Panc1 (cell line): ENCODE data around the gene ZNF281. TPM values are rescaled to one million over a fixed set of nuclear protein-coding genes. Genes with fewer than 3 reads are reported as not detected.

ENCODE experiments used
- ATAC-seq: fragments of 200-7000 bp; cut with Tn5 transposase; 2 replicates; pipeline ENCODE4 v1.9.1; 2020; ENCODE audit warnings: mild to moderate bottlenecking, moderate library complexity
- BruUV-seq: library from RNA; stranded (reverse); fragments of 400-500 nt; replicated peaks from 2 replicates; lab custom pipeline; 2021; lab: Mats Ljungman, UMichigan
- CTCF ChIA-PET: fragments of 300-600 bp; sonication (Branson Sonifier 250); formaldehyde crosslinking; loops from one replicate; lab custom pipeline; 2022; ENCODE audit warnings: antibody characterized with exemption; lab: Charles Lee
- POLR2A ChIA-PET: fragments of 300-600 bp; sonication (Branson Sonifier 250); formaldehyde crosslinking; loops from one replicate; lab custom pipeline; 2022; ENCODE audit warnings: antibody characterized with exemption; lab: Charles Lee
- DNase-seq: peaks from one replicate; pipeline ENCODE4 v3.0.0-alpha.2; 2010; ENCODE audit warnings: low read depth, low spot score
- H3K27ac ChIP-seq: 2 replicates; pipeline ENCODE4 v1.5.1; 2011; ENCODE audit warnings: mild to moderate bottlenecking, low read length, inconsistent platforms
- H3K27me3 ChIP-seq: fragments of 200-500 bp; sonication (Bioruptor generic); 2 replicates; pipeline ENCODE4 v1.6.0; 2014; ENCODE audit warnings: low read length, inconsistent platforms; ENCODE audit not compliant: control insufficient read depth, insufficient read depth
- H3K36me3 ChIP-seq: fragments of 200-500 bp; sonication (Bioruptor generic); 2 replicates; pipeline ENCODE4 v1.5.1; 2014; ENCODE audit warnings: inconsistent platforms, mild to moderate bottlenecking, low read length, moderate library complexity; ENCODE audit not compliant: control insufficient read depth, insufficient read depth
- H3K4me1 ChIP-seq: 2 replicates; pipeline ENCODE4 v1.5.1; 2011; ENCODE audit warnings: inconsistent platforms, mild to moderate bottlenecking, low read length, moderate library complexity; ENCODE audit not compliant: control insufficient read depth, insufficient read depth
- H3K4me3 ChIP-seq, 2 experiments: 2 replicates each; pipeline ENCODE4 v1.5.1; 2011 to 2012; ENCODE audit warnings: low read depth in 2 of 2, low read length in 2 of 2, mild to moderate bottlenecking in 2 of 2, inconsistent platforms in 1 of 2, moderate library complexity in 1 of 2
- H3K9me3 ChIP-seq: fragments of 200-500 bp; sonication (Bioruptor generic); 2 replicates; pipeline ENCODE4 v1.5.1; 2014; ENCODE audit warnings: low read depth, mild to moderate bottlenecking, inconsistent platforms, low read length, moderate library complexity; ENCODE audit not compliant: control insufficient read depth, insufficient read depth
- CTCF ChIP-seq: fragments of 450-650 bp; IDR thresholded peaks from 2 replicates; pipeline ENCODE4 v1.5.1; 2017; ENCODE audit warnings: mild to moderate bottlenecking
- POLR2AphosphoS5 ChIP-seq: IDR thresholded peaks from 2 replicates; pipeline ENCODE4 v1.6.1; 2012; ENCODE audit warnings: mild to moderate bottlenecking, low read depth, low read length, moderate library complexity
- REST ChIP-seq, 2 experiments: IDR thresholded peaks; 2 replicates each; pipeline ENCODE4 v1.6.1; 2011 to 2012; ENCODE audit warnings: low read depth in 2 of 2, control low read depth in 1 of 2, low read length in 1 of 2, mild to moderate bottlenecking in 1 of 2, moderate library complexity in 1 of 2; ENCODE audit not compliant: insufficient read depth in 1 of 2
- SIN3A ChIP-seq: IDR thresholded peaks from 2 replicates; pipeline ENCODE4 v1.6.1; 2012; ENCODE audit warnings: low read depth, mild to moderate bottlenecking, low read length, moderate library complexity, borderline replicate concordance; ENCODE audit not compliant: insufficient read depth
- TCF7L2 ChIP-seq: IDR thresholded peaks from 2 replicates; pipeline ENCODE4 v1.6.1; 2011; ENCODE audit warnings: mild to moderate bottlenecking, low read depth, low read length, inconsistent platforms
- in situ Hi-C: cut with HindIII; loops from 2 replicates; pipeline ENCODE4 v1.10.0; 2016; ENCODE audit warnings: low sequenced_read_pairs, low pct_unique_long_range_greater_than_20kb
- intact Hi-C: fragments of 100-400 bp; cut with micrococcal nuclease; formaldehyde crosslinking; loops from one replicate; pipeline ENCODE4 v1.10.0; 2022; ENCODE audit not compliant: unreplicated experiment
- total RNA-seq: library from RNA; stranded (reverse); gene quantifications from one replicate; pipeline ENCODE4 v1.2.1, GENCODE V29; 2021; ENCODE audit not compliant: unreplicated experiment

ZNF281 gene
- total RNA-seq, 1 experiment from 2014 or later, result 34.2 TPM

- H3K27ac ChIP-seq, result no peak overlapping the region
- no peak for TF ChIP-seq POLR2AphosphoS5
- TF ChIP-seq TCF7L2, result no peak
- no peak for TF ChIP-seq REST (IDR thresholded peaks at IDR 0.05; ENCODE audit: insufficient read depth in 1 of 2, low read depth in 2 of 2, low read length in 1 of 2)
- no peak for TF ChIP-seq SIN3A
- no peak for TF ChIP-seq CTCF
- CTCF ChIA-PET, result no interaction called here
- H3K9me3 ChIP-seq, result no peaks in the 10 kb centered on the region
- ATAC-seq (no peak), DNase-seq (no peak)
- in situ Hi-C loops (no loop called here), intact Hi-C loops (no loop called here)
- POLR2A ChIA-PET, result no interaction called here
- H3K36me3 ChIP-seq, result no peaks in the 10 kb centered on the region
- no TSS peak for BruUV-seq
- no peaks in the 10 kb centered on the region for H3K27me3 ChIP-seq
- H3K4me3 ChIP-seq, result no peak overlapping the region
- no peaks in the 10 kb centered on the region for H3K4me1 ChIP-seq
Measured at GRCh38 chr1:200445213-200445612, 35.4 kb upstream of the ZNF281 start.

- no peak for ATAC-seq
- ChIA-PET POLR2A (no interaction called here), CTCF (no interaction called here)
- Histone ChIP-seq H3K27ac (no peak overlapping the region), H3K27me3 (no peaks in the 10 kb centered on the region), H3K9me3 (no peaks in the 10 kb centered on the region), H3K4me3 (no peak overlapping the region), H3K36me3 (no peaks in the 10 kb centered on the region), H3K4me1 (no peaks in the 10 kb centered on the region)
- TF ChIP-seq POLR2AphosphoS5 (no peak), CTCF (no peak), REST (IDR thresholded peaks at IDR 0.05; ENCODE audit: insufficient read depth in 1 of 2, low read depth in 2 of 2, low read length in 1 of 2) (no peak), TCF7L2 (no peak), SIN3A (no peak)
- intact Hi-C loops, result no loop called here
- DNase-seq, result no peak
- no TSS peak for BruUV-seq
- in situ Hi-C loops, result no loop called here
Measured at GRCh38 chr1:200444478-200444877, 34.6 kb upstream of the ZNF281 start.
